Measurements from ENCODE around the gene MIB2. TPM values are rescaled to one million over a fixed set of nuclear protein-coding genes. Genes with fewer than 3 reads are reported as not detected.
A peak's percentile ranks its signal among the peaks of the same experiment; 100 is the strongest.

Gene MIB2
- total and polyA plus RNA-seq, 9 donors = 1.8 to 110 (median 79.5) TPM

DNA sequence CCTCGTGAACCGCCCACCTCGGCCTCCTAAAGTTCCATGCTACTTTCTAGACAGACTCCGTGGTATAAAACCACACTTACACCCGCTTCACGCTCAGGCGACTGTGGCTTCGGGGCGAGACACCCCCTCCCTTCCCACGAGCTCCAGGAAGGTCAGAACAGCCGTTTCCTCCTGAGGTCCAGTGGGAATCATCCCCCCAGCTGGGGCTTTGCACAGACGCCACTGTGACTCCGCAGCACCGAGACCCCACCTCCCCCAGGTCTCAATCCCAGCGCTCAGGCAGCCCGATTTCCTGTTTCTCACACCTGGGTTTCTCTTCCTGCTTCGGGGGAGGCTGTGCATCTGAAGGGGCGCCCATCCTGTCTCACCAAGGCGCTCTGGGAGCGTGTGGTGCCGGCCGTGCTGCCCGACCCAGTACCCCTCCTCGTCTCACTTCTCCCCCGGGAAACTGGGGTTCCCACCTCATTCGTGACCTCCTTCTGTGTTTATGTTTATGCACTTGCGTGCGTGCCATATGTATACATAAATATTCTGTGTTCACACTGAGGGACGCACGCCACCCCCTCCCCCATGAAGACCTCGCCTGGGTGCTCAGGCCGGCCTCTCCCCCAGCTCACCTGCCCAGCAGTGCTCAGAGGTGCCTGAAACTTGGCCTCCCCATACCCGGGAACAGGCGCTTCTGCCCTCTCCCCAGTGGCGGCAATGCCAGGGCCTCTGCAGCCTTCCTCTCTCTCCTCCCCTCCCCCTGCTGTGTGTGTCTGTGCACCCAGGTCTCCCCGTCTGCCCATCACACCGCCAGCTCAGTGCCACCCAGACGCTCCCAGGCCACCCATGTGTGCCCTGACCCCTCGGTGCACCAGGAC is 62.6 kb downstream of the MIB2 start:
- no peaks in the 10 kb centered on the region for H3K27me3 ChIP-seq
- no peaks in the 10 kb centered on the region for H3K36me3 ChIP-seq
- H3K4me3 ChIP-seq = no peak overlapping the region
- DNase-seq = peak in 2 of 5 donors; percentile 15 to 27
- no peaks in the 10 kb centered on the region for H3K9me3 ChIP-seq
- intact Hi-C loops (cut with DNase I) = no loop called here
- H3K27ac ChIP-seq = no peak overlapping the region
- 80 to 84% (median 83%) methylated on average over 39 of the region's 39 CpGs for WGBS, 3 donors
- peaks cover 6% of the 10 kb centered on the region for H3K4me1 ChIP-seq (ENCODE audit: insufficient read depth)
- TF ChIP-seq, protein P1, sequence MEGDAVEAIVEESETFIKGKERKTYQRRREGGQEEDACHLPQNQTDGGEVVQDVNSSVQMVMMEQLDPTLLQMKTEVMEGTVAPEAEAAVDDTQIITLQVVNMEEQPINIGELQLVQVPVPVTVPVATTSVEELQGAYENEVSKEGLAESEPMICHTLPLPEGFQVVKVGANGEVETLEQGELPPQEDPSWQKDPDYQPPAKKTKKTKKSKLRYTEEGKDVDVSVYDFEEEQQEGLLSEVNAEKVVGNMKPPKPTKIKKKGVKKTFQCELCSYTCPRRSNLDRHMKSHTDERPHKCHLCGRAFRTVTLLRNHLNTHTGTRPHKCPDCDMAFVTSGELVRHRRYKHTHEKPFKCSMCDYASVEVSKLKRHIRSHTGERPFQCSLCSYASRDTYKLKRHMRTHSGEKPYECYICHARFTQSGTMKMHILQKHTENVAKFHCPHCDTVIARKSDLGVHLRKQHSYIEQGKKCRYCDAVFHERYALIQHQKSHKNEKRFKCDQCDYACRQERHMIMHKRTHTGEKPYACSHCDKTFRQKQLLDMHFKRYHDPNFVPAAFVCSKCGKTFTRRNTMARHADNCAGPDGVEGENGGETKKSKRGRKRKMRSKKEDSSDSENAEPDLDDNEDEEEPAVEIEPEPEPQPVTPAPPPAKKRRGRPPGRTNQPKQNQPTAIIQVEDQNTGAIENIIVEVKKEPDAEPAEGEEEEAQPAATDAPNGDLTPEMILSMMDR (IDR thresholded peaks at IDR 0.05) = no peak
- TF ChIP-seq EP300 (IDR thresholded peaks at IDR 0.05) (no peak), POLR2A (IDR thresholded peaks at IDR 0.05) (no peak)

DNA sequence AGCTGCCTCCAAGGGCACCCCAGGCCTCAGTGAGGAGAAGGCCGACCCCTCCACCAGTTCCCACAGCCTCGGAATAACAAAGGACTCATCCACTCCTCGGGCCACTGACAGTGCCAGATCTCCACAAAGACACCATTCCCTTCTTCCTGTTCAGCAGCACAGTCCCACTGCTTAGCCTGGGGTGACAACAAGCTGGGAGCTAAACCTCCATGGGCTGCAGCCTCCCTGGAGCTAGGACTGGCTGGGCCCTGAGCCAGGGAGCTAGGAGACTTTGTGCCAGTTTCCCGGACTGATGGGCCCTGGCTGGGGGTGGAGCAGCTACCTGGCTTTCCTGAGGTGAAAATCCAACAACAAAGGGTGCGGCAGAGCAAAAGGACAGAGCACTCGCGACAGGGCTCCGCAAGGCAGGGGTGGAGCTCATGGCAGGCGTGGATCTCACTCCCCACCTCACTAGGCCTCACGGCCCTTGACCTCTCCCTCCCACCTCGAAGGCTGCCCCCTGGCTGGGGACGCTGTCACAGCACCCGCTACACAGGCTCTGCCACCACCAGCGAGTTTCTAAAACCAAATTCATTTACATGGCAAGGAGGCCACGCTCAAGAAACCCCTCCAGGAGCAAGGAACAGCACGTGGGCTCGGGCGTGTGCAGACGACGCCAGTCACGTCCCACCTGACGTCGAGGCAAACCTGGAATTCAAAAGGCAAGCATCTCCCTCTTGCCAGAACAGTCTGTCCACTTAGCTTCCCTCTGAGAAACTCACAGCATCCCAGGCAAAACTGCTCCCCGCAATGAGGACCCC is 63.5 kb downstream of the MIB2 start:
- Histone ChIP-seq H3K27ac (no peak overlapping the region), H3K36me3 (no peaks in the 10 kb centered on the region), H3K9me3 (no peaks in the 10 kb centered on the region), H3K27me3 (no peaks in the 10 kb centered on the region), H3K4me1 (ENCODE audit: insufficient read depth) (peaks cover 6% of the 10 kb centered on the region), H3K4me3 (no peak overlapping the region)
- 70 to 79% (median 75%) methylated on average over 24 of the region's 24 CpGs for WGBS, 3 donors
- DNase-seq = peak in 2 of 5 donors; percentile 32 to 33
- intact Hi-C loops (cut with DNase I) = no loop called here
- TF ChIP-seq POLR2A (IDR thresholded peaks at IDR 0.05) (no peak), EP300 (IDR thresholded peaks at IDR 0.05) (no peak)
- TF ChIP-seq, protein P1 (IDR thresholded peaks at IDR 0.05) = no peak

Other genes starting within 250 kb of the MIB2 start
- gene AURKAIP1, start 240.3 kb upstream of the MIB2 start, total RNA-seq = 10 to 100 TPM; 63.7 to 94.0 (median 73.2) TPM
- gene AURKAIP1, start 240.3 kb upstream of the MIB2 start, polyA plus RNA-seq = 10 to 100 TPM in 1 of 2 donors, 1 to 10 TPM in 1; 6.0 to 81.3 TPM
- gene CCNL2, start 216.2 kb upstream of the MIB2 start, total RNA-seq = 100 to 1,000 TPM; 159 to 245 (median 196) TPM
- 100 to 1,000 TPM in 1 of 2 donors, 10 to 100 TPM in 1; 71.1 to 217 TPM for gene CCNL2, start 216.2 kb upstream of the MIB2 start, polyA plus RNA-seq
- gene MRPL20, start 208.2 kb upstream of the MIB2 start, total RNA-seq = 100 to 1,000 TPM in 1 of 7 donors, 10 to 100 TPM in 6; 79.9 to 130 (median 93.1) TPM
- gene MRPL20, start 208.2 kb upstream of the MIB2 start, polyA plus RNA-seq = 100 to 1,000 TPM; 113 to 120 TPM
- gene ANKRD65, start 194.2 kb upstream of the MIB2 start, total RNA-seq = 10 to 100 TPM in 5 of 7 donors, 1 to 10 TPM in 2; 4.5 to 48.8 (median 16.4) TPM
- gene ANKRD65, start 194.2 kb upstream of the MIB2 start, polyA plus RNA-seq = 10 to 100 TPM in 1 of 2 donors, 1 to 10 TPM in 1; 5.0 to 13.3 TPM
- 10 to 100 TPM; 11.1 to 73.5 (median 44.9) TPM for gene VWA1, start 179.8 kb upstream of the MIB2 start, total RNA-seq
- 10 to 100 TPM in 1 of 2 donors, under 1 TPM in 1; 0.20 to 14.2 TPM for gene VWA1, start 179.8 kb upstream of the MIB2 start, polyA plus RNA-seq
- gene ATAD3C, start 165.8 kb upstream of the MIB2 start, total RNA-seq = 1 to 10 TPM in 6 of 7 donors, under 1 TPM in 1; 0.53 to 5.3 (median 3.6) TPM
- 1 to 10 TPM in 1 of 2 donors, under 1 TPM in 1; 0.83 to 4.3 TPM for gene ATAD3C, start 165.8 kb upstream of the MIB2 start, polyA plus RNA-seq
- gene ATAD3B, start 143.7 kb upstream of the MIB2 start, total RNA-seq = 10 to 100 TPM; 13.1 to 26.5 (median 19.6) TPM
- 10 to 100 TPM in 1 of 2 donors, 1 to 10 TPM in 1; 1.0 to 15.0 TPM for gene ATAD3B, start 143.7 kb upstream of the MIB2 start, polyA plus RNA-seq
- gene ATAD3A, start 103.3 kb upstream of the MIB2 start, total RNA-seq = 10 to 100 TPM in 6 of 7 donors, 1 to 10 TPM in 1; 7.6 to 23.9 (median 17.8) TPM
- gene ATAD3A, start 103.3 kb upstream of the MIB2 start, polyA plus RNA-seq = 10 to 100 TPM in 1 of 2 donors, 1 to 10 TPM in 1; 2.8 to 11.0 TPM
- gene TMEM240, start 74.9 kb upstream of the MIB2 start, total RNA-seq = 10 to 100 TPM in 3 of 7 donors, 1 to 10 TPM in 4; 6.2 to 20.8 (median 9.9) TPM
- 10 to 100 TPM in 1 of 2 donors, not detected in 1; 30.3 TPM for gene TMEM240, start 74.9 kb upstream of the MIB2 start, polyA plus RNA-seq
- 100 to 1,000 TPM in 6 of 7 donors, 10 to 100 TPM in 1; 91.9 to 119 (median 113) TPM for gene SSU72, start 40.6 kb upstream of the MIB2 start, total RNA-seq
- 100 to 1,000 TPM in 1 of 2 donors, 10 to 100 TPM in 1; 72.3 to 107 TPM for gene SSU72, start 40.6 kb upstream of the MIB2 start, polyA plus RNA-seq
- 1 to 10 TPM in 5 of 7 donors, under 1 TPM in 2; 0.33 to 3.2 (median 2.0) TPM for gene FNDC10, start 15.4 kb upstream of the MIB2 start, total RNA-seq
- gene FNDC10, start 15.4 kb upstream of the MIB2 start, polyA plus RNA-seq = 1 to 10 TPM in 1 of 2 donors, not detected in 1; 1.5 TPM
- 100 to 1,000 TPM in 3 of 7 donors, 10 to 100 TPM in 4; 25.4 to 128 (median 84.8) TPM for gene MMP23B, start 16.7 kb downstream of the MIB2 start, total RNA-seq
- gene MMP23B, start 16.7 kb downstream of the MIB2 start, polyA plus RNA-seq = 10 to 100 TPM in 1 of 2 donors, under 1 TPM in 1; 0.88 to 32.9 TPM
- gene CDK11B, start 43.5 kb downstream of the MIB2 start, total RNA-seq = 10 to 100 TPM; 12.8 to 28.0 (median 21.3) TPM
- 10 to 100 TPM; 30.1 to 34.5 TPM for gene CDK11B, start 43.5 kb downstream of the MIB2 start, polyA plus RNA-seq
- gene SLC35E2B, start 77.3 kb downstream of the MIB2 start, total RNA-seq = 10 to 100 TPM; 30.0 to 59.2 (median 45.0) TPM
- gene SLC35E2B, start 77.3 kb downstream of the MIB2 start, polyA plus RNA-seq = 10 to 100 TPM; 24.7 to 38.2 TPM
- gene CDK11A, start 108.9 kb downstream of the MIB2 start, total RNA-seq = 10 to 100 TPM; 20.9 to 51.3 (median 31.1) TPM
- 10 to 100 TPM; 16.7 to 21.6 TPM for gene CDK11A, start 108.9 kb downstream of the MIB2 start, polyA plus RNA-seq
- gene NADK, start 163.0 kb downstream of the MIB2 start, total RNA-seq = 10 to 100 TPM; 45.1 to 76.0 (median 62.7) TPM
- gene NADK, start 163.0 kb downstream of the MIB2 start, polyA plus RNA-seq = 10 to 100 TPM; 21.8 to 57.0 TPM

Measured in ovary (tissue), 9 donors.